Measurements from ENCODE around the gene CLSTN2.

Gene CLSTN2

GRCh38 chr3:140164156-140164555 lies 229.2 kb downstream of the CLSTN2 start:
- Mint-ChIP-seq H3K27ac (no peak overlapping the region), H3K9me3 (no peaks in the 10 kb centered on the region), H3K36me3 (no peaks in the 10 kb centered on the region), H3K4me3 (no peak overlapping the region), H3K27me3 (no peaks in the 10 kb centered on the region), H3K4me1 (no peaks in the 10 kb centered on the region)
- CTCF ChIA-PET, result no interaction called here
- DNase-seq, result no peak

GRCh38 chr3:140164922-140165590 lies 230.1 kb downstream of the CLSTN2 start:
- no peak for DNase-seq
- Mint-ChIP-seq H3K4me3 (no peak overlapping the region), H3K36me3 (no peaks in the 10 kb centered on the region), H3K9me3 (no peaks in the 10 kb centered on the region), H3K27me3 (no peaks in the 10 kb centered on the region), H3K4me1 (no peaks in the 10 kb centered on the region), H3K27ac (no peak overlapping the region)
- CTCF ChIA-PET, result no interaction called here

GRCh38 chr3:140165781-140166180 lies 230.8 kb downstream of the CLSTN2 start:
- no peak overlapping the region for H3K27ac Mint-ChIP-seq
- DNase-seq, result no peak
- H3K27me3 Mint-ChIP-seq, result no peaks in the 10 kb centered on the region
- H3K4me3 Mint-ChIP-seq, result no peak overlapping the region
- H3K4me1 Mint-ChIP-seq, result no peaks in the 10 kb centered on the region
- CTCF ChIA-PET, result no interaction called here
- H3K9me3 Mint-ChIP-seq, result no peaks in the 10 kb centered on the region
- no peaks in the 10 kb centered on the region for H3K36me3 Mint-ChIP-seq

- H3K27ac Mint-ChIP-seq, result no peak overlapping the region
These were observed 232.0 kb downstream of the CLSTN2 start for GRCh38 chr3:140166861-140167599.

GRCh38 chr3:140167600-140168281 lies 232.8 kb downstream of the CLSTN2 start:
- H3K9me3 Mint-ChIP-seq, result no peaks in the 10 kb centered on the region
- no peaks in the 10 kb centered on the region for H3K27me3 Mint-ChIP-seq
- H3K27ac Mint-ChIP-seq, result no peak overlapping the region
- DNase-seq, result no peak
- CTCF ChIA-PET, result no interaction called here
- H3K36me3 Mint-ChIP-seq, result no peaks in the 10 kb centered on the region
- no peak overlapping the region for H3K4me3 Mint-ChIP-seq
- no peaks in the 10 kb centered on the region for H3K4me1 Mint-ChIP-seq

More at GRCh38 chr3:140166861-140167599, 232.0 kb downstream of the CLSTN2 start:
- Mint-ChIP-seq H3K4me3 (no peak overlapping the region), H3K9me3 (no peaks in the 10 kb centered on the region), H3K36me3 (no peaks in the 10 kb centered on the region), H3K27me3 (no peaks in the 10 kb centered on the region), H3K4me1 (no peaks in the 10 kb centered on the region)
- DNase-seq, result no peak
- CTCF ChIA-PET, result no interaction called here

- no peak for DNase-seq
- H3K27me3 Mint-ChIP-seq, result no peaks in the 10 kb centered on the region
- no peak overlapping the region for H3K4me3 Mint-ChIP-seq
- H3K4me1 Mint-ChIP-seq, result no peaks in the 10 kb centered on the region
- CTCF ChIA-PET, result interaction anchor here (0.7 kb wide), 1 partner anchor 66 kb away, joined by 3 read pairs; no protein-coding TSS in a partner anchor
- H3K27ac Mint-ChIP-seq, result no peak overlapping the region
- H3K36me3 Mint-ChIP-seq, result no peaks in the 10 kb centered on the region
- H3K9me3 Mint-ChIP-seq, result no peaks in the 10 kb centered on the region
These were observed 235.6 kb downstream of the CLSTN2 start for GRCh38 chr3:140170612-140171011.

- CTCF ChIA-PET, result no interaction called here
- Mint-ChIP-seq H3K9me3 (no peaks in the 10 kb centered on the region), H3K36me3 (no peaks in the 10 kb centered on the region), H3K27me3 (no peaks in the 10 kb centered on the region), H3K4me3 (no peak overlapping the region), H3K27ac (no peak overlapping the region), H3K4me1 (no peaks in the 10 kb centered on the region)
- DNase-seq, result no peak
These were observed 241.5 kb downstream of the CLSTN2 start for GRCh38 chr3:140176526-140176925.

- Mint-ChIP-seq H3K36me3 (no peaks in the 10 kb centered on the region), H3K27ac (no peak overlapping the region), H3K4me1 (no peaks in the 10 kb centered on the region), H3K4me3 (no peak overlapping the region), H3K9me3 (no peaks in the 10 kb centered on the region), H3K27me3 (no peaks in the 10 kb centered on the region)
- DNase-seq, result no peak
- CTCF ChIA-PET, result no interaction called here
These were observed 243.0 kb downstream of the CLSTN2 start for GRCh38 chr3:140177943-140178342.

GRCh38 chr3:140178482-140178881 lies 243.5 kb downstream of the CLSTN2 start:
- DNase-seq, result no peak
- H3K27ac Mint-ChIP-seq, result no peak overlapping the region
- CTCF ChIA-PET, result no interaction called here
- H3K4me3 Mint-ChIP-seq, result no peak overlapping the region
- H3K27me3 Mint-ChIP-seq, result no peaks in the 10 kb centered on the region
- H3K36me3 Mint-ChIP-seq, result no peaks in the 10 kb centered on the region
- no peaks in the 10 kb centered on the region for H3K9me3 Mint-ChIP-seq
- no peaks in the 10 kb centered on the region for H3K4me1 Mint-ChIP-seq

- CTCF ChIA-PET, result no interaction called here
- no peaks in the 10 kb centered on the region for H3K9me3 Mint-ChIP-seq
- H3K4me1 Mint-ChIP-seq, result no peaks in the 10 kb centered on the region
- no peaks in the 10 kb centered on the region for H3K36me3 Mint-ChIP-seq
- no peak overlapping the region for H3K4me3 Mint-ChIP-seq
- H3K27ac Mint-ChIP-seq, result no peak overlapping the region
- DNase-seq, result no peak
- no peaks in the 10 kb centered on the region for H3K27me3 Mint-ChIP-seq
These were observed 245.6 kb downstream of the CLSTN2 start for GRCh38 chr3:140180603-140181002.

GRCh38 chr3:140185375-140185774 lies 250.4 kb downstream of the CLSTN2 start:
- no peaks in the 10 kb centered on the region for H3K4me1 Mint-ChIP-seq
- H3K36me3 Mint-ChIP-seq, result no peaks in the 10 kb centered on the region
- H3K4me3 Mint-ChIP-seq, result no peak overlapping the region
- no peaks in the 10 kb centered on the region for H3K27me3 Mint-ChIP-seq
- no peaks in the 10 kb centered on the region for H3K9me3 Mint-ChIP-seq
- H3K27ac Mint-ChIP-seq, result no peak overlapping the region
- CTCF ChIA-PET, result no interaction called here
- no peak for DNase-seq

GRCh38 chr3:140186421-140186920 lies 251.5 kb downstream of the CLSTN2 start:
- no peak for DNase-seq

GRCh38 chr3:140187028-140187427 lies 252.0 kb downstream of the CLSTN2 start:
- H3K27me3 Mint-ChIP-seq, result no peaks in the 10 kb centered on the region
- H3K4me3 Mint-ChIP-seq, result no peak overlapping the region
- H3K9me3 Mint-ChIP-seq, result no peaks in the 10 kb centered on the region
- no peak overlapping the region for H3K27ac Mint-ChIP-seq
- CTCF ChIA-PET, result no interaction called here
- no peak for DNase-seq
- no peaks in the 10 kb centered on the region for H3K4me1 Mint-ChIP-seq
- H3K36me3 Mint-ChIP-seq, result no peaks in the 10 kb centered on the region

More at GRCh38 chr3:140186421-140186920, 251.5 kb downstream of the CLSTN2 start:
- Mint-ChIP-seq H3K9me3 (no peaks in the 10 kb centered on the region), H3K36me3 (no peaks in the 10 kb centered on the region), H3K4me3 (no peak overlapping the region), H3K4me1 (no peaks in the 10 kb centered on the region), H3K27me3 (no peaks in the 10 kb centered on the region), H3K27ac (no peak overlapping the region)
- CTCF ChIA-PET, result no interaction called here

- Mint-ChIP-seq H3K27ac (no peak overlapping the region), H3K36me3 (no peaks in the 10 kb centered on the region), H3K9me3 (no peaks in the 10 kb centered on the region), H3K4me1 (no peaks in the 10 kb centered on the region), H3K27me3 (no peaks in the 10 kb centered on the region), H3K4me3 (no peak overlapping the region)
- no peak for DNase-seq
- CTCF ChIA-PET, result no interaction called here
These were observed 252.8 kb downstream of the CLSTN2 start for GRCh38 chr3:140187656-140188221.

Measured in activated naive CD4-positive, alpha-beta T cell treated with anti-CD3 and anti-CD28 coated beads, Interleukin-2, amount 10 ng/mL, durations not matched to agents 7 days and 5 days (primary cell).